ENCODE measurements around the gene MAP7D1. TPM values are rescaled to one million over a fixed set of nuclear protein-coding genes. Genes with fewer than 3 reads are reported as not detected.

The MAP7D1 gene
- total RNA-seq, 1 donor from 2014 or later = 41.0 TPM

DNA sequence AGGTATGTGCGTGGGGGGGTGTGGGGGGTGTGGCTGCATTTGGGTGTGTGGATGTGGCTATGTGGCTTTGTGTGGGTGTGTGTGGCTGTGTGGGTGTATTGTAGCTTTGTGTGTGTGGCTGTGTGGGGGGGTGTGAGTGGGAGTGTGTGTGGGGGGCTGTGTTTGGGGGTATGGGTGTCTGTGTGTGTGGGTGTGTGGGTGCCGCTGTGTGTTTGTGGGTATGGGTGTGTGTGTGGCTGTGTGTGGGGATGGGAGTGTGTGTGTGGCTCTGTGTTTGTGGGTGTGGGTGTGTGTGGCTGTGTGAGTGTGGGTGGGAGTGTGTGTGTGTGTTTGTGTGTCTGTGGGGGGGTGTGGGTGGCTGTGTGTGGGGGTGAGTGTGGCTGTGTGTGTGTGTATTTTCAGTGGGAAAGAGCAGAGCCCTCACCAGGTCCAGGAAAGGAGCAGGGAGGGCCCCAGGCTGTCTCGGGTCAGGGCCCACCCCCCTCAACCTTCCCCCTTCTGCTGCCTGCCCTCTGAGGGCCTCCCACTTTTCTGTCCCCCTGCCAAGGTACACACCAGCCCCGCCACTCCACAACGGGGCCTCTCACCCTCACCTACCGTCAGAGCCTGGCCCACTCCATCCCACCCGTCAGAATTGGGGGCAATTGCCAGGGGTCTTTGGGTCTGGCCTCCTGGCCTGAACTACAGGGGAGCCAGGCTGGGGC is 29.0 kb upstream of the MAP7D1 start:
- DNase-seq (ENCODE audit: low read depth in 2 of 2) = no peak

DNA sequence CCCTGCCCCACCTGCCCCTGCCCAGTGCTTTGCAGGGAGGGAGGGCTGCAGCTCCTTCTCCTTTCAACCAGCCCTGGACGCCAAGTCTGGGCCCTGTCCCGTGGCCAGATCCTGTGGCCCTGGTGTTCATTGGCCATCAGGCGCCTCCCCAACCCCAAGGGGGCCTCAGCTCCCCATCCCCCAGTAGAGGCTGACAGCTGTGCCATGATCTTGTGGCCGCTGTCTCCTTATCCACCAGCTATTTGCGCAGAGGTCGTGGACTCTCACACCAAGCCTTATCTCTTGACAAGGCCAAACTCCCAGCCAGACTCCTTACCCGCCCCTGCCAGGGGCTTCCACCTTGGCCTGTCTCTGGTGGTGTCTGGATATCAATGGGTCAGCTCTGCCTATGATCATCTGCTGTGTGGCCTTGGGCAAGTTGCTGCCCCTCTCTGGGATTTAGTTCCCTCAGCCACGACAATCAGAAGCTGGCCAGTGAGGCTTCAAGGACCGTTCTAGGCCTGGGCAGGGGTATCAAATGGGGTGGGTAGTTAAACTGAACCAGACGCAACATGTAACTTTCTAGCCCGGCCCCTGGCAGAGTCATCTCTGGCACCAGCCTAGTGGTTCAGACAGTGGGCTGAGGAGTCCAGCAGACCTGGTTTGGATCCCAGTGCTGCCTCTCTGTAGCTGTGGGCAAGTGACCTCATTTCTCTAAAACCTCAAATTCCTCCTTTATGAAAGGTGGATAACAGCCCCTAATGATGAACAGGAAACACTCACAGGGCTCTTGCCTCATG is 27.6 kb upstream of the MAP7D1 start:
- no peak for DNase-seq (ENCODE audit: low read depth in 2 of 2)

DNA sequence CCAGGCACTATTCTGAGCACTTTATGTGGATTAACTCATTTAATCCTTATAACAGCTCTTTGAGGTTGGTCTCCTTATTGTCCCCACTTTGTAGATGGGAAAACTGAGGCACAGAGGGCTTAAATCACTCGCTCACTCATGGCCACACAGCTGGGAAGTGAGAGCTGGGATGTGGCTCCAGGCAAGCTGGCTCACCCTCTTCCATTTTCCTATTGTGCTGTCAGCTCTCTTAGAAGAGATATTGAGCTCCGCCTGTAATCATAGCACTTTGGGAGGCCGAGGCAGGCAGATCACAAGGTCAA is 27.1 kb upstream of the MAP7D1 start:
- no peak for DNase-seq (ENCODE audit: low read depth in 2 of 2)

DNA sequence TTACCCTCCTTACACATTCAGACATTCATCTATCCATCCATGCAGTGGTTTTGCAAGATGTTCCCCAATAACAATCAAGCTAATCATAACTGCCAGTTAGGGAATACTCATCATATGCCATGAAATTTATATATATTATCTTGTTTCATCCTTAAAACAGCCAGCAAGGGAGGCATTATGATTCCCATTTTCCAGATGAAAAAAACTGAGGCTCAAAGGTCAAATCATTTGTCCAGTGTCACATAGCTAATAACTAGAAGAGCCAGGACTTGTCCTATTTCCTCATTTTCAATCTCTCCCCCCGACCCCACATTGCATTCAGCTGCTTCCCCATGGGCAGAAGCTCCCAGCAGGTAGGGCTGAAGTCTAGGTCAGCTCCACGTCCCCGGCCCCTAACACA is 23.9 kb upstream of the MAP7D1 start:
- DNase-seq (ENCODE audit: low read depth in 2 of 2) = no peak

DNA sequence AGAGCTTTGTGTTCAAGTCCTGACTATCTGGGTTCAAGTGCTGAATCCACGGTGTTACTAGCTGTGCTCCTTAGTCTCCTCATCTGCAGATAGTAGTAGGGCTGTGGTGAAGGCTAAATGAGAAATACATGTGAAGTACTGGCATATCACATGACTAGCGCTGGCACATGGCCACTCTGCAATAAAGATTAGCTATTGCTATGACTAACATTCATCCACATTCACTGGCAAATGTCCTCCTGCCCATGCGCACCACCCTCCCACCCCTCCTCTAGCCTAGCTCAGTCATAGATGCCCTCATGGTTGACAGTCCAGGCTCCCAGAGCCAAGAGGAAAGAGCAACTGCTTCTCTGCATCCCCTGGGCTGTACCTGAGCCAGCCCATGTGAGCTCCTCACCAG is 22.5 kb upstream of the MAP7D1 start:
- peak; percentile 47 to 79 for DNase-seq (ENCODE audit: low read depth in 2 of 2)

DNA sequence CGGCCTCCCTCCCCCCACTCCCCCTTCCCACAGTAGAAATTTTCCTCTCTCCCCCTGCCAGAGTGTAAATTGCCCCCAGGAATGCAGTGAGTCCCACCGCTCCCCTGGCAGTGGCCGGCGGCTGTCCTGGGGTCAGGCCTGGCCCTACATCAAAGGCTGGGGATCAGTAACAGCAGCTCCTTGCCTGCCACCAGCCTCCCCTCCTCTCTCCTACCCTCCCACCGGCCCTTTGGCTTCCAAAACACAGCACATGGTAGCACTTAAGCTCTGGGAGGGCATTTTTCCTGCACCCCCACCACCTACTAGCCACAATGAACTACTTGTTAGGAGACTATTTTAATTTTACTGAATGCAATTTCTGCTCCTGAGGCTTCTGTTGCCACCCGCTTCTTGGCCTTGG is 21.9 kb upstream of the MAP7D1 start:
- no peak for DNase-seq (ENCODE audit: low read depth in 2 of 2)

DNA sequence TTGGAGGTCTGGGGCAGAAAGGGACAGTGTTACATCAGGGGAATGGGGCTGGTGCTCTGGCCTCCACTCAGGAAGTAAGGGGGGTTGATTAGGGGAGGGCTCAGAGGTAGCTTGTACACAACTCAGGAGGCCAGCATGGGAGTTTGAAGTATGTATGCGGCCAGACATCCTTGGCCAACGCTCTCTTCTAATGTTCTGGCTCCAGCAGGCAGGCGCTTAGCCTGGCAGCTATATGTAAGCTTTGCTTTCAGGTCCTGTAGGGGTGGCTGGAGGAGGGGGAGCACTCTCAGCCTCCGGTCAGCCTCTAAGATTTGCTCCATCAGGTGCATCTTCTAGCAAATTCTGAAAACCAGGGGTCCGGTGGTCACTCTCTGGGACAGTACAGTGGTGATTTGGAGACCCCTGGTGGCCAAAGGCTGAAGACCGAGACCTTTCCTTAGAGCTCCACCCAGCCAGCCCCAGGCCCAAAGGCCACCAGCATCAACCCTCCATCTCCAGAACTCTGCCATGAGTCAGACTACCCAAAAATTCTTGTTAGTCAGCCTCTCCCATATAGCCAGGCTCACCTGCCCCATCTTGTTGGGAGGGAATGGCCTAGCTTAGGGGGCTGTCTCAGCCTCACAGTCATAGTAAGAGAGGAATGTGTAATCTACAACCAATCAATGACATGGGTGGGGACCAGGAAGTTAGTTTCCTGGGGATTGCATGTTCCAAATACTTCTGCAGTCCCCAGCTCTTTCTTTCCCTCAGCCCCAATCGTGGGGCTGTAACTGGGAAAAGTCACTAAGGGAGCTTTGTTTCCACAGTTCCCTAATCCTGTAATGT is 21.2 kb upstream of the MAP7D1 start:
- DNase-seq (ENCODE audit: low read depth in 2 of 2) = peak in 1 of 2 donors; percentile 63

DNA sequence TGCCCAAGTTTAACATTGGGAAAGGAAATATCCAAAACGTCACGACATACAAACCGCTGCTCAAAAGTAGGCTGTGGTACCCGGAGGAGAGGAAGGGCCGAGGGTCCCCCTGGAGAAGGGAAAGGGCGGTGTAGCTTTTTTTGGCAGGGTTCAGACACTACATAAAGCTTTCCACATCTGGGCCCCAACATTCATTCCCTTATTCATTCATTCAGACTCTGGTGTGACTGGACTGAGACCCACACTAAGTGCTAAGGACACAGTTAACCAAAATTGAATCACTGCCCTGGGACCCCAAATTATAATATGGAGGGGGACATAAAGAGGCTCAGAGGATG is 20.7 kb upstream of the MAP7D1 start:
- DNase-seq (ENCODE audit: low read depth in 2 of 2) = no peak

DNA sequence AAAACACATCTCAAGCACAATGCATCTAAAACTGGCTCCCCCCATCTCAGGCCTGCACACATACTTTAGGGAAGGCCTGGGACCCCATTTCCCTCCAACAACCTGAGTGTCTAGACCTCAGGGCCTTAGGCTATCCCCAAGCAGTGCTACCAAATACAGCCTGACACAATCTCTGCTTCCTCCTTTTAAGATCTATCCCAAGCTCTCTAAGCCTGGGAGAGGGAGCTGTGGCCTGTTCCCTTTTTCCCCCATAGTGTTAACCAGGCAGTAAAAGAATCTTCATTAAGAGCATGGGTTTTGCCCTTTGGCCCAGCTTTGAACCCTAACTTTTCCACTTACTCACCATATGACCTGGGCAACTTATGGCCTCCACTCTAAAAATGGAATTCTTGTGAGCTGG is 20.2 kb upstream of the MAP7D1 start:
- no peak for DNase-seq (ENCODE audit: low read depth in 2 of 2)

DNA sequence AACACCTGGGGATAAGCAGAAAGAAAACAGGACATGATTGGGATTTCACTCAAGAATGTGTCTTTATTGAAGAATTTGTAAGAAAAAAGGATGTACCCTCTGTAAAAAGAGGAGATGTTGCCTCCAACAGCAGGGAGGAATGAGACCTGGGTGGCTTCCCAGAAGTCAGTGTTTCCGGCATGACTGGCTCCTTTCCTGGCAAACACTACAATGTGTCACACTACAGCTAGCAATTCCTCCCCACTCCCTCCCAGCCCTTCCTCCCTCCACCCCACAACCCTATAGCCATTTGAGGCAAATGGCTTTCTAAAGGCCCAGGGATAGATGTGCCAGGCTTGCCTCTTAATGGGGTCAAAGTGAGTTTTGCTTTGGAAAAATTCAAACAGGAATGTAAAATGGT is 19.4 kb upstream of the MAP7D1 start:
- peak; percentile 59 to 89 for DNase-seq (ENCODE audit: low read depth in 2 of 2)

DNA sequence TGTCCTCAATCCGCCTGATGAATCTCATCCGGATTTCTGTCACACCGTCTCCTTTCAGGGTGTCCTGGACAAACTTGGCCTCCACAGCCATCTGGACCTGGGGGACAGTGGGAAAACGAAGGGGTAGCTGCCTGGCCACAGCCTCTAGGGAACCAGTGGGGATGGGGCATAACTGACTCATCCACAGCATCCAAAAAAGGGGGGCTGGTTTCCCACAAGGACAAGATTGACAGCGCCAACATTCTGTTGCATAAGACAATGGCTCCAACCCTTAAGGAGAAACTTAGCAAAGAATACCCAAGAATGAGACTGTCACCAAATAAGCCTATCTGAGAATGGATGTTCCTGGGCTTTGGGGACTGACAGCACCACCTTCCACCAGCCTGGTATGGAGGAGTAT is 18.7 kb upstream of the MAP7D1 start:
- no peak for DNase-seq (ENCODE audit: low read depth in 2 of 2)

DNA sequence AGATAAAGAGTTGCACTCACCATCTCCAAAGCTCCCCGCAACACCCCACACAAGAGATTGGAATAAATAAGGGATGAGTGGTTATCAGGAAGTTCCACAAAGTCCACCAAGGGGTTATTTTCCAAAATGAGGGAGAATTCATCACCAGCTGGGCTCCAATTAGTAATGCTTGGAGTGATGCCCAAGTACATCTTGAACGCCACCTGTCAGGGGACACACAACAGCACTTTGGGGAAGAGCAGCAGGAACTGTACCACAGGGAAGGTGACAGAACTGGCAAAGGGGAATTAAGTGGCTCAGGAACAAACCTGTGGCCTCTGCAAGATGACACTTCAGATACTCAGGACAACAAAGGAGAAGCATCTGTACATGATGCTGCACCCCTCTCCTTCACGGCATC is 18.2 kb upstream of the MAP7D1 start:
- DNase-seq (ENCODE audit: low read depth in 2 of 2) = no peak

DNA sequence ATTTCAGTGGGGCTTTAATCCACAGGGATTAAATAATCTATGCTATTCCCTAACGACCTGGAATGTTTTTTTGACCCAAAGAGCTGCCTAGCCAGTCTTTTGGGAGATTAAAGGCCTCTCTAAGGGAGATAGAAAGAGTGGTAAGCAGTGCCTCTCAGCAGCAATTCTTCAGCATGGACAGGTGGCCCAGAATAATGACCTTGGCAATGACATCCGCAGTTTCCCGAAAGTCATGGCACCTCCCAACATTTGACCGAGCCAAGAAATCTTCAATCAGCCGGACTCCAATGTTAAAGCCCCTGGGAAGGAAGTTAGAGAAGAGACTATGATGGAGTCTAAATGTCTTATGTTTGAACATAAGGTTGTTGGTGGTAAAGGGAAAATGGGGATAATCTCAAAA is 16.4 kb upstream of the MAP7D1 start:
- DNase-seq (ENCODE audit: low read depth in 2 of 2) = no peak

DNA sequence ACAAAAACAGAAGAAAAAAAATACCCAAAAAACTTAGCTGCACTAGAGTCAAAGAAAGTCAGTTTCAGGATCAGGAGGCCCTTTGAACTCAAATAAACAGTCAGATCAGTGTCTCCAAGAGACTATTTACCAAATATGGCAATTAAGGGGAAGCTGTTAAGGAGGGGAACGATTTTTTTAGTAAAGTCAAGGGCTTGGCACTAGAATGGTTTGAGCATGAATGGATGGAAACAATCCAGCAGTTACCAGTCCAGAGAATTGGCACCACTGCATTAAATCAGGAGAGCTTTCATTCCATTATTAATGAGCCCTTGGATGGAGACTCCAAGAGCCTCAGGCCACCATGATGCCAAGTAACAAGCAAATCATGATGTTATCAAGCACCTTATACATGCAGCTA is 13.8 kb upstream of the MAP7D1 start:
- DNase-seq (ENCODE audit: low read depth in 2 of 2) = no peak

DNA sequence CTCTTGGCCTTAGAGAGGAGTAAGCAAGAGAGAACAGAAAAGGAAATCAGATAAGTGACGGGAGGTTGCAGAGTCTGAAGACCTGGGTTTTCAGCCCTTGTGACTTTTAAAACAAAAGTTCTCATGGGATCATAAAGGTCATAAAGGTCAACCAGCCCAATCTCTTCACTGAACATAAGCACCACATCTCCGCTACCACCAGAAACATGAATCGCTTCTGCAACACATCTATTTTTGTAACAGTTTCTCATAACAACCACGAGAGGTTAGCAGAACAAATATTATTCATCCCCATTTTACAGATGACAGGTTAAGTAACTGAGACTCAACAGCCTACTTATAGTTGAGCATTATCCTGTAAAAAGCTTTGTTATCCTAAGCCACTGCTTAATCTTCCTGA is 12.5 kb upstream of the MAP7D1 start:
- no peak for DNase-seq (ENCODE audit: low read depth in 2 of 2)

DNA sequence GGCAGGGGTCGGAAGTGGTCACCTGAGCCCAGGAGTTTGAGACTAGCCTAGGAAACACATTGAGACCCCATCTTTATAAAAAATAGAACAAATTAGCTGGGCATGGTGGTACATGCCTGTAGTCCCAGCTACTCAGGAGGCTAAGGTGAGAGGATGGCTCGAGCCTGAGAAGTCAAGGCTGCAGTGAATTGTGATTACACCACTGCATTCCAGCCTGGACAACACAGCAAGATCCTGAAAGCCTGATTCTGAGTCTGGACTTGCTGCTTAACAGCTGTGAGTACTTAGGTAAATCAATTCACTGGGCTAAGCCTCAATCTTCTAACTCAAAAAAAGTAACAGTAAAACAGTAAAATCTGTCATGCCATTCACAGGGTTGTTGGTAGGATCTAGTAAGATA is 11.5 kb upstream of the MAP7D1 start:
- no peak for DNase-seq (ENCODE audit: low read depth in 2 of 2)

DNA sequence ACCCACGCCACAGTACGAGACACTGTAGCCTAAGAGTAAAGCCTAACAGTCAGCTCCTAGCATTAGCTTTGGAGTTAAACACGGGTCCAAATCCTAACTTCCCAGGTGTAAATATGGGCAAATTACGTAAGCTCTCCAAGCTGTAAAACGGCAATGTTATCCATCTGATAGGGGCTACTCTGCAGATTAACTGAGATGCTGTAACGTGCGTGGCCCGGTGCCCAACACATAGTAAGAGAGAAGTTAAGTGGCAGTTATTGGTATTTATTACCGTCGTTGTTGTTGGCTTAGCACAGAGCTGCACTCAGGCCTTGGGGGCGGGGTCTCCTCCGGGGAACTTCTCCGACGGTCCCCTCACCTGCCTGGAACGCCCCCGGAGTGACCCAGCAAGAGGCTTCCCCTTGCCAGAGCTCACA is 7.1 kb upstream of the MAP7D1 start:
- DNase-seq (ENCODE audit: low read depth in 2 of 2) = no peak

DNA sequence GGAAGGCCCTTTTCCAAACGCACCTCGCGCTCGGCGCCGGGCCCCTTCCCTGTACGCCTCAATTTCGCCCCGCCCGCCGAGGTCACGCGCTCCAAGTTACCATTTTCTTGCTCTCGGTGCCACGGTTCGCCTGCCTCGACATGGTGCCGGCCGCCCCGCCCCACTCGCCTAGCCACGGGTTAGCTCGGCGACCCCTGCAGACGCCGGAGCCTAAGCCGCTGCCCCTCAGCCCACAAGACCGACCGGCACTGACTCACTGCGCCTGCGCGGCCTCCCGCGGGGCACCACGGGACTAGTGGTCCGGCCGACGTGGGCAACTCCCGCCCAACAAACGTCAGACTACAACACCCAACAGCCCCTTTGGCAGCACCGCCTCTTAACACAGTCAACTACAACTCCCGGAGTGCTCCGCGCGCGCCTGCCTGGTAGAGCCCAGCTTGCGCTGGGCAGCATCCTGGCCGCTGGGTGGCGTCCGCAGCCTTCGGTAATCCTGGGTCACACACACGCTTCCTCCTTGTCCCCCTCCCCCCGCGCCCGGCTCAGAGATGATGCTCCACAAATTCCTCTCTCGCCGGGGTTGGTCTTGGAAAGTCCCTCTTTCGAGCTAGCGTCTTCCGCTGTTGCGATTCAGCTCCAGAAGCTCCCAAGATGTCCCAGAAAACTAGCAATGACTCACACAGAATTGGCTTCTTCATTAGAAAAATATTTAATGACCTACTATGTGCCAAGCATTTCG is 6.6 kb upstream of the MAP7D1 start, which contains the start of gene TRAPPC3:
Gene TRAPPC3 (minus strand): TSS at position 250 of the 736 bp plus-strand sequence. CDS start 108 bp downstream, at position 142.
- peak; percentile 99 to 100 for DNase-seq (ENCODE audit: low read depth in 2 of 2)

DNA sequence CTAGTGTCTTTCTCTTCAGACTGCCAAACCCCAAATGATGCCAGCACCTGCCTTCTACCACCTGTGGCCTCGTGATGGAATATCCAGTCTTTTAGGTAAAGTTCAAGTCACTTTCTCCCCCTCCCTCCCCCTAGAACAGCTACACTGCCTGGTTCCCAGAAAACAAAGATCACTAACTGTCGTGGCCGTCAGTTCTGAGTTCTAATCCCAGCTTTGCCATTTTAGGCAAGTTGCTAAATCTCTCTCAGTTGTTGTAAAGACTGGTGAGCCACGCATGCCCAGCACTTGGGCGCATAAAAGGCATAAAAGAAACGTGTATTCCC is 6.0 kb upstream of the MAP7D1 start:
- no peak for DNase-seq (ENCODE audit: low read depth in 2 of 2)

DNA sequence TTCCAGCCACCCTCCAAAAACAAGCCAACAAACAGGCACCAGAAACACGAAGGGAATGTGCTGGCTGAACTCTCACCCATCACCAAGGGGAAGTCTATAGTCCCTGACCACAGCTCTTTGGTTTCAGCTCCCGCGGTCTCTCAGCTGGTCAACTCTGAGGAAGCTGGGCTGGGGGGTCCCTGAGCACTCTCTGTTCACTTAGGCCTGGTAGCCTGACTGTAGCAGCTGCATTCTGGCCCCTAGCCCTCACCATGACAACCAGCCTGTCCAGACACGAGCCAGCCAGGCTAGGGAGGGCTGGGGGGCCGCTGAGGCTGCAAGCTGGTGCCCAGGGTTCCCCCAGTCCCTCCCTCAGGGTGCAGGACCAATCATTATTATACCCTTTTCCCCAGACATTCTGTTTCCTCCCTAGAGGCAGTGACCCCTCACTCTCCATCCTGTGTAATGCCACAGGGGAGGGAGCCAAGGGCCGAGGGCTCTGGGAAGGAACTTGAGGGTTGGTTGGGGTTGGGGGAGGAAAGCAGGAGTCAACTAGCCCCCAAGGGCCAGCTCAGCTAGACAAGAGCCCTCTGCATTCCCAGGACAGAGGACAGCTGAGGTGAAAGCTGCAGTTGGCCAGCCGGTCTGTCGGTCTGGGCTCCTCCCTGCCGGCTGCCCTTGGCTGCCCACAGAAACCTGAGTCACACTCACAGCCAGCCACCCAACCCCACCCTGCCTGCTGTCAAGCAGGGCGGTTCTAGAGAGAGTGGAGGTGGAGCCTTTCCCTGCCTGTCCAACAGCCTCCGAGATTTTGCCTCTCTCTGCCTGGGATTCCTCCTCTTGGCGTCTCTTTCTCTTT is 5.4 kb upstream of the MAP7D1 start:
- peak; percentile 81 to 97 for DNase-seq (ENCODE audit: low read depth in 2 of 2)
